Sigmoid colon (tissue), 7 donors: ENCODE data around the gene PLEKHG2. TPM values are rescaled to one million over a fixed set of nuclear protein-coding genes. Genes with fewer than 3 reads are reported as not detected.
A peak's percentile ranks its signal among the peaks of the same experiment; 100 is the strongest.

ENCODE experiments used
- DNase-seq: peaks from one replicate; pipeline ENCODE4 v3.0.0-alpha.2; 2019
- H3K27ac ChIP-seq, 4 donors: fragments of 200-600 bp; sonication (generic); one replicate each; pipeline ENCODE4 v1.5.1; 2016 to 2019; ENCODE audit warnings: mild to moderate bottlenecking in 1 of 4
- H3K27me3 ChIP-seq, 3 donors: fragments of 200-600 bp; sonication (generic); one replicate each; pipeline ENCODE4 v1.5.1; 2019; ENCODE audit warnings: mild to moderate bottlenecking in 1 of 3
- H3K36me3 ChIP-seq, 4 donors: fragments of 200-600 bp; sonication (generic); one replicate each; pipeline ENCODE4 v1.5.1; 2016 to 2019
- H3K4me1 ChIP-seq, 4 donors: fragments of 200-600 bp; sonication (generic); one replicate each; pipeline ENCODE4 v1.5.1; 2017 to 2019
- H3K4me3 ChIP-seq, 4 donors: fragments of 200-600 bp; sonication (generic); one replicate each; pipeline ENCODE4 v1.5.1; 2017 to 2019; ENCODE audit warnings: mild to moderate bottlenecking in 2 of 4, moderate library complexity in 1 of 4
- H3K9me3 ChIP-seq, 4 donors: fragments of 200-600 bp in 3 of 4; sonication (generic) in 3 of 4; one replicate each; pipeline versions ENCODE4 v1.5.1 to v1.6.1; 2013 to 2019
- CTCF ChIP-seq, 4 experiments: fragments of 450-650 bp in 3 of 4; fragments of 200-600 bp in 1 of 4; IDR thresholded peaks; one replicate each; pipeline ENCODE4 v1.5.1; 2016 to 2019; ENCODE audit warnings: antibody characterized with exemption in 4 of 4, mild to moderate bottlenecking in 3 of 4, moderate library complexity in 2 of 4
- EP300 ChIP-seq, 4 donors: sonication (generic); formaldehyde crosslinking; IDR thresholded peaks; one replicate each; pipeline ENCODE4 v1.6.1; 2017; ENCODE audit warnings: antibody characterized with exemption in 4 of 4
- POLR2A ChIP-seq, 2 donors: fragments of 450-650 bp; IDR thresholded peaks; one replicate each; pipeline ENCODE4 v1.6.1; 2016; ENCODE audit warnings: antibody characterized with exemption in 2 of 2, mild to moderate bottlenecking in 2 of 2, moderate library complexity in 2 of 2
- POLR2AphosphoS5 ChIP-seq, 4 donors: sonication (generic); formaldehyde crosslinking; IDR thresholded peaks; one replicate each; pipeline ENCODE4 v1.6.1; 2017; ENCODE audit warnings: antibody characterized with exemption in 4 of 4
- WGBS, 2 donors: extraction: QIAGEN DNeasy Blood & Tissue Kit; methylation state at CpG; one replicate each; pipeline ENCODE4 v1.1.7; 2013; 5-methylcytosine and 5-hydroxymethylcytosine counted together
- intact Hi-C: fragments of 100-400 bp; cut with DNase I; formaldehyde crosslinking; loops from one replicate; pipeline ENCODE4 v1.15.1; 2023
- polyA plus RNA-seq, 3 donors: library from polyadenylated mRNA; stranded (reverse); fragments of 200-250 nt; gene quantifications; one replicate each; pipeline ENCODE4 v1.2.3, GENCODE V29; 2013
- total RNA-seq, 4 donors: library from RNA; depleted of rRNA; stranded (reverse); fragments of >200 nt; gene quantifications; one replicate each; pipeline ENCODE4 v1.1.0, GENCODE V29; 2016
- donor health status: healthy with polysubstance abuse.
- donor health status: Bipolar disorder and iron deficiency.
- donor health status: healthy.

PLEKHG2 gene
- total and polyA plus RNA-seq, 7 donors, result 0.60 to 28.8 (median 10.7) TPM

GRCh38 chr19:39423258-39424086 lies 11.0 kb downstream of the PLEKHG2 start:
- Histone ChIP-seq H3K4me3 (no peak overlapping the region), H3K36me3 (peaks cover 7 to 65% (median 38%) of the 10 kb centered on the region in 4 donors), H3K9me3 (no peaks in the 10 kb centered on the region), H3K27ac (no peak overlapping the region), H3K27me3 (no peaks in the 10 kb centered on the region), H3K4me1 (peaks cover 0 to 10% (median 9%) of the 10 kb centered on the region in 4 donors)
- 86 to 91% methylated on average over 35 of the region's 35 CpGs for WGBS, 2 donors
- peak; percentile 64 for DNase-seq
- intact Hi-C loops, result no loop called here
- TF ChIP-seq POLR2A (IDR thresholded peaks at IDR 0.05) (no peak), POLR2AphosphoS5 (IDR thresholded peaks at IDR 0.05) (no peak), EP300 (IDR thresholded peaks at IDR 0.05) (no peak), CTCF (IDR thresholded peaks at IDR 0.05) (no peak)

GRCh38 chr19:39424934-39425333 lies 12.5 kb downstream of the PLEKHG2 start:
- Histone ChIP-seq H3K4me3 (no peak overlapping the region), H3K36me3 (peaks cover 0 to 50% (median 24%) of the 10 kb centered on the region in 4 donors), H3K9me3 (no peaks in the 10 kb centered on the region), H3K4me1 (peaks cover 0 to 23% (median 22%) of the 10 kb centered on the region in 4 donors), H3K27ac (no peak overlapping the region), H3K27me3 (no peaks in the 10 kb centered on the region)
- WGBS, 2 donors, result 80 to 85% methylated on average over 16 of the region's 16 CpGs
- intact Hi-C loops, result no loop called here
- TF ChIP-seq CTCF (IDR thresholded peaks at IDR 0.05) (no peak), POLR2A (IDR thresholded peaks at IDR 0.05) (no peak), POLR2AphosphoS5 (IDR thresholded peaks at IDR 0.05) (no peak), EP300 (IDR thresholded peaks at IDR 0.05) (no peak)
- DNase-seq, result no peak

- intact Hi-C loops, result no loop called here
- Histone ChIP-seq H3K9me3 (no peaks in the 10 kb centered on the region), H3K4me3 (no peak overlapping the region), H3K27ac (no peak overlapping the region), H3K4me1 (peaks cover 0 to 26% (median 22%) of the 10 kb centered on the region in 4 donors), H3K27me3 (no peaks in the 10 kb centered on the region), H3K36me3 (peaks cover 0 to 42% (median 18%) of the 10 kb centered on the region in 4 donors)
- WGBS, 2 donors, result 89 to 94% methylated on average over 7 of the region's 7 CpGs
- TF ChIP-seq EP300 (IDR thresholded peaks at IDR 0.05) (no peak), POLR2AphosphoS5 (IDR thresholded peaks at IDR 0.05) (no peak), POLR2A (IDR thresholded peaks at IDR 0.05) (no peak), CTCF (IDR thresholded peaks at IDR 0.05) (no peak)
- DNase-seq, result no peak
Measured at GRCh38 chr19:39425744-39426143, 13.3 kb downstream of the PLEKHG2 start.

- Histone ChIP-seq H3K4me3 (no peak overlapping the region), H3K36me3 (peaks cover 0 to 38% (median 15%) of the 10 kb centered on the region in 4 donors), H3K27me3 (no peaks in the 10 kb centered on the region), H3K4me1 (peaks cover 0 to 30% (median 22%) of the 10 kb centered on the region in 4 donors), H3K9me3 (no peaks in the 10 kb centered on the region), H3K27ac (no peak overlapping the region)
- intact Hi-C loops, result no loop called here
- TF ChIP-seq CTCF (IDR thresholded peaks at IDR 0.05) (no peak), EP300 (IDR thresholded peaks at IDR 0.05) (no peak), POLR2A (IDR thresholded peaks at IDR 0.05) (no peak), POLR2AphosphoS5 (IDR thresholded peaks at IDR 0.05) (no peak)
- DNase-seq, result no peak
- 61 to 77% methylated on average over 5 of the region's 5 CpGs for WGBS, 2 donors
Measured at GRCh38 chr19:39426170-39426569, 13.7 kb downstream of the PLEKHG2 start.
